ENCODE measurements around the gene MYOG. TPM values are rescaled to one million over a fixed set of nuclear protein-coding genes. Genes with fewer than 3 reads are reported as not detected.

The MYOG gene
- total and polyA plus RNA-seq, 5 donors: not detected

- no peak overlapping the region for H3K4me3 ChIP-seq (ENCODE audit: low read length)
- H3K27ac ChIP-seq (ENCODE audit: low read length): no peak overlapping the region
- WGBS: 84% methylated on average over 8 of the region's 8 CpGs
- no peak for ATAC-seq
- no peaks in the 10 kb centered on the region for H3K27me3 ChIP-seq (ENCODE audit: control insufficient read depth, insufficient read depth)
- no peaks in the 10 kb centered on the region for H3K9me3 ChIP-seq (ENCODE audit: control insufficient read depth, low read length)
- intact Hi-C loops (cut with DNase I): no loop called here
- DNase-seq: no peak
- H3K4me1 ChIP-seq (ENCODE audit: control insufficient read depth, insufficient read depth, low read length): no peaks in the 10 kb centered on the region
These were observed 13.2 kb upstream of the MYOG start for GRCh38 chr1:203098914-203099520.

GRCh38 chr1:203098445-203098844 lies 12.6 kb upstream of the MYOG start:
- H3K27me3 ChIP-seq (ENCODE audit: control insufficient read depth, insufficient read depth): no peaks in the 10 kb centered on the region
- intact Hi-C loops (cut with DNase I): no loop called here
- WGBS: 79% methylated on average over 1 of the region's 1 CpG
- ATAC-seq (no peak), DNase-seq (no peak)
- H3K9me3 ChIP-seq (ENCODE audit: control insufficient read depth, low read length): no peaks in the 10 kb centered on the region
- H3K27ac ChIP-seq (ENCODE audit: low read length): no peak overlapping the region
- H3K4me3 ChIP-seq (ENCODE audit: low read length): no peak overlapping the region
- no peaks in the 10 kb centered on the region for H3K4me1 ChIP-seq (ENCODE audit: control insufficient read depth, insufficient read depth, low read length)

- H3K9me3 ChIP-seq (ENCODE audit: control insufficient read depth, low read length): no peaks in the 10 kb centered on the region
- ATAC-seq (no peak), DNase-seq (no peak)
- intact Hi-C loops (cut with DNase I): no loop called here
- no peaks in the 10 kb centered on the region for H3K27me3 ChIP-seq (ENCODE audit: control insufficient read depth, insufficient read depth)
- no peak overlapping the region for H3K4me3 ChIP-seq (ENCODE audit: low read length)
- WGBS: 74% methylated on average over 1 of the region's 1 CpG
- H3K27ac ChIP-seq (ENCODE audit: low read length): no peak overlapping the region
- H3K4me1 ChIP-seq (ENCODE audit: control insufficient read depth, insufficient read depth, low read length): no peaks in the 10 kb centered on the region
These were observed 11.2 kb upstream of the MYOG start for GRCh38 chr1:203097001-203097400.

GRCh38 chr1:203096566-203096965 lies 10.8 kb upstream of the MYOG start:
- intact Hi-C loops (cut with DNase I): no loop called here
- H3K4me1 ChIP-seq (ENCODE audit: control insufficient read depth, insufficient read depth, low read length): no peaks in the 10 kb centered on the region
- no peaks in the 10 kb centered on the region for H3K9me3 ChIP-seq (ENCODE audit: control insufficient read depth, low read length)
- H3K27me3 ChIP-seq (ENCODE audit: control insufficient read depth, insufficient read depth): no peaks in the 10 kb centered on the region
- DNase-seq: no peak
- H3K27ac ChIP-seq (ENCODE audit: low read length): no peak overlapping the region
- no peak for ATAC-seq
- no peak overlapping the region for H3K4me3 ChIP-seq (ENCODE audit: low read length)

GRCh38 chr1:203095061-203095690 lies 9.4 kb upstream of the MYOG start:
- WGBS: 92% methylated on average over 1 of the region's 1 CpG
- H3K9me3 ChIP-seq (ENCODE audit: control insufficient read depth, low read length): no peaks in the 10 kb centered on the region
- no peak for ATAC-seq
- H3K4me3 ChIP-seq (ENCODE audit: low read length): no peak overlapping the region
- intact Hi-C loops (cut with DNase I): no loop called here
- H3K27me3 ChIP-seq (ENCODE audit: control insufficient read depth, insufficient read depth): no peaks in the 10 kb centered on the region
- H3K27ac ChIP-seq (ENCODE audit: low read length): no peak overlapping the region
- no peaks in the 10 kb centered on the region for H3K4me1 ChIP-seq (ENCODE audit: control insufficient read depth, insufficient read depth, low read length)
- no peak for DNase-seq

GRCh38 chr1:203093754-203094410 lies 8.1 kb upstream of the MYOG start:
- intact Hi-C loops (cut with DNase I): no loop called here
- Histone ChIP-seq H3K9me3 (ENCODE audit: control insufficient read depth, low read length) (no peaks in the 10 kb centered on the region), H3K4me3 (ENCODE audit: low read length) (no peak overlapping the region), H3K27ac (ENCODE audit: low read length) (no peak overlapping the region), H3K4me1 (ENCODE audit: control insufficient read depth, insufficient read depth, low read length) (no peaks in the 10 kb centered on the region), H3K27me3 (ENCODE audit: control insufficient read depth, insufficient read depth) (no peaks in the 10 kb centered on the region)
- ATAC-seq: no peak
- no peak for DNase-seq
- WGBS: 92% methylated on average over 1 of the region's 1 CpG

GRCh38 chr1:203091761-203092330 lies 6.0 kb upstream of the MYOG start:
- no peaks in the 10 kb centered on the region for H3K4me1 ChIP-seq (ENCODE audit: control insufficient read depth, insufficient read depth, low read length)
- H3K4me3 ChIP-seq (ENCODE audit: low read length): no peak overlapping the region
- DNase-seq: no peak
- H3K9me3 ChIP-seq (ENCODE audit: control insufficient read depth, low read length): no peaks in the 10 kb centered on the region
- 84% methylated on average over 6 of the region's 6 CpGs for WGBS
- no peaks in the 10 kb centered on the region for H3K27me3 ChIP-seq (ENCODE audit: control insufficient read depth, insufficient read depth)
- intact Hi-C loops (cut with DNase I): no loop called here
- no peak for ATAC-seq
- H3K27ac ChIP-seq (ENCODE audit: low read length): no peak overlapping the region

GRCh38 chr1:203091199-203091477 lies 5.3 kb upstream of the MYOG start:
- no peak for ATAC-seq
- intact Hi-C loops (cut with DNase I): no loop called here
- WGBS: 66% methylated on average over 4 of the region's 4 CpGs
- no peak overlapping the region for H3K4me3 ChIP-seq (ENCODE audit: low read length)
- H3K27ac ChIP-seq (ENCODE audit: low read length): no peak overlapping the region
- no peaks in the 10 kb centered on the region for H3K9me3 ChIP-seq (ENCODE audit: control insufficient read depth, low read length)
- no peak for DNase-seq
- no peaks in the 10 kb centered on the region for H3K27me3 ChIP-seq (ENCODE audit: control insufficient read depth, insufficient read depth)
- H3K4me1 ChIP-seq (ENCODE audit: control insufficient read depth, insufficient read depth, low read length): no peaks in the 10 kb centered on the region

GRCh38 chr1:203090421-203091198 lies 4.8 kb upstream of the MYOG start:
- DNase-seq: no peak
- no peak for ATAC-seq
- 70% methylated on average over 6 of the region's 6 CpGs for WGBS
- no peaks in the 10 kb centered on the region for H3K9me3 ChIP-seq (ENCODE audit: control insufficient read depth, low read length)
- no peaks in the 10 kb centered on the region for H3K27me3 ChIP-seq (ENCODE audit: control insufficient read depth, insufficient read depth)
- intact Hi-C loops (cut with DNase I): no loop called here
- no peak overlapping the region for H3K4me3 ChIP-seq (ENCODE audit: low read length)
- H3K4me1 ChIP-seq (ENCODE audit: control insufficient read depth, insufficient read depth, low read length): no peaks in the 10 kb centered on the region
- no peak overlapping the region for H3K27ac ChIP-seq (ENCODE audit: low read length)

GRCh38 chr1:203089651-203090045 lies 3.8 kb upstream of the MYOG start:
- Histone ChIP-seq H3K4me1 (ENCODE audit: control insufficient read depth, insufficient read depth, low read length) (no peaks in the 10 kb centered on the region), H3K27me3 (ENCODE audit: control insufficient read depth, insufficient read depth) (no peaks in the 10 kb centered on the region), H3K9me3 (ENCODE audit: control insufficient read depth, low read length) (no peaks in the 10 kb centered on the region), H3K4me3 (ENCODE audit: low read length) (no peak overlapping the region), H3K27ac (ENCODE audit: low read length) (no peak overlapping the region)
- no peak for ATAC-seq
- WGBS: 67% methylated on average over 7 of the region's 7 CpGs
- intact Hi-C loops (cut with DNase I): no loop called here
- no peak for DNase-seq

GRCh38 chr1:203089001-203089650 lies 3.3 kb upstream of the MYOG start:
- H3K27me3 ChIP-seq (ENCODE audit: control insufficient read depth, insufficient read depth): no peaks in the 10 kb centered on the region
- ATAC-seq: no peak
- 88% methylated on average over 7 of the region's 7 CpGs for WGBS
- H3K27ac ChIP-seq (ENCODE audit: low read length): no peak overlapping the region
- no peaks in the 10 kb centered on the region for H3K9me3 ChIP-seq (ENCODE audit: control insufficient read depth, low read length)
- DNase-seq: no peak
- H3K4me1 ChIP-seq (ENCODE audit: control insufficient read depth, insufficient read depth, low read length): no peaks in the 10 kb centered on the region
- no peak overlapping the region for H3K4me3 ChIP-seq (ENCODE audit: low read length)
- intact Hi-C loops (cut with DNase I): no loop called here

Data from right cardiac atrium (tissue), 5 donors.